ENCODE data around the gene MAP2K5. TPM values are rescaled to one million over a fixed set of nuclear protein-coding genes. Genes with fewer than 3 reads are reported as not detected.

MAP2K5 gene
- total and polyA plus RNA-seq, 10 of the 15 experiments (the other 5 are each of a cell fraction or from before 2014, with no cell fraction given): 1.3 to 19.4 (median 9.6) TPM

DNA sequence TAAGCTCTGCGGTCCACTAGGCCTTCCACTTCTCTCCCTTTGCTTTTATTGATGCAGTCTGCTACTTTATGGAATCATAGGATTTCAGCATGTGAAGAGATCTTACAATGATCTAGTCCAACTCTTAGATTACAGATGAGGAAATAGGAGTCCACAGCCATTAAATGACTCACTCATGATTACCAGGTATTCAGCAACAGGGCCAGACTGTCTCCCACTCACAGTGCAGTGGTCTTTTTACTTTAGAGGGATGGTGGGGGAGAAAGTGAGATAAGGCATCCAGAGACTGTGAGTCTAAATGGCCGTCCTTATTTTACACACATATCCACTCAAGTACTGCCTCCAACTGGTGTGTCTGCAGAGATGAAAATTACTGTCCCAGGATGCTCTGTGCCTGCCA, 194.3 kb downstream of the MAP2K5 start:
- ChIA-PET RAD21 (ENCODE audit: unreplicated experiment) (interaction anchor here (1.0 to 1.4 kb wide), 3 partner anchors 17 to 235 kb away, joined by 3 to 5 read pairs (median 4); no protein-coding TSS in a partner anchor), SMC1A (ENCODE audit: uncharacterized antibody, unreplicated experiment) (interaction anchor here (1.1 to 2.5 kb wide), 4 partner anchors 11 to 280 kb away, joined by 3 to 12 read pairs (median 4); no protein-coding TSS in a partner anchor), CTCF (interaction anchor here (0.6 to 1.8 kb wide), 5 partner anchors 26 to 236 kb away, joined by 3 to 5 read pairs (median 4); no protein-coding TSS in a partner anchor), POLR2A (no interaction called here)
- Histone ChIP-seq H2AFZ (ENCODE audit: control insufficient read depth, low read depth, low read length) (no peak overlapping the region), H3K36me3 (ENCODE audit: control insufficient read depth in 2 of 2, insufficient read depth in 2 of 2, low read length in 1 of 2) (no peaks in the 10 kb centered on the region; a peak in 1 of 4 replicates), H3K4me1 (ENCODE audit: control insufficient read depth, insufficient read depth, low read length) (peaks cover 8% of the 10 kb centered on the region), H3K79me2 (ENCODE audit: control insufficient read depth, insufficient read depth, low read length) (no peaks in the 10 kb centered on the region), H3K9me3 (replicated peaks; ENCODE audit: control insufficient read depth, insufficient read depth, low read length) (no peaks in the 10 kb centered on the region), H3K27ac (ENCODE audit: control insufficient read depth, insufficient read depth) (no peak overlapping the region), H3K27me3 (replicated peaks in 1 of 2; ENCODE audit: control insufficient read depth in 2 of 2, insufficient read depth in 2 of 2, low read length in 1 of 2) (no peaks in the 10 kb centered on the region), H3K4me2 (ENCODE audit: control insufficient read depth, insufficient read depth) (no peak overlapping the region), H3K9ac (ENCODE audit: control insufficient read depth, insufficient read depth, low read length) (no peak overlapping the region), H4K20me1 (ENCODE audit: control insufficient read depth, insufficient read depth) (no peaks in the 10 kb centered on the region), H3K4me3 (no peak overlapping the region)
- DNase-seq (ENCODE audit: low read depth, low spot score) (no peak), FAIRE-seq (no peak), ATAC-seq (no peak)
- WGBS (ENCODE audit: insufficient coverage, insufficient replicate concordance, low lambda C conversion rate, missing lambda C conversion rate): 47% methylated on average over 2 of the region's 2 CpGs
- no TSS peak for BruUV-seq (replicated peaks)
- TF ChIP-seq, protein P1, sequence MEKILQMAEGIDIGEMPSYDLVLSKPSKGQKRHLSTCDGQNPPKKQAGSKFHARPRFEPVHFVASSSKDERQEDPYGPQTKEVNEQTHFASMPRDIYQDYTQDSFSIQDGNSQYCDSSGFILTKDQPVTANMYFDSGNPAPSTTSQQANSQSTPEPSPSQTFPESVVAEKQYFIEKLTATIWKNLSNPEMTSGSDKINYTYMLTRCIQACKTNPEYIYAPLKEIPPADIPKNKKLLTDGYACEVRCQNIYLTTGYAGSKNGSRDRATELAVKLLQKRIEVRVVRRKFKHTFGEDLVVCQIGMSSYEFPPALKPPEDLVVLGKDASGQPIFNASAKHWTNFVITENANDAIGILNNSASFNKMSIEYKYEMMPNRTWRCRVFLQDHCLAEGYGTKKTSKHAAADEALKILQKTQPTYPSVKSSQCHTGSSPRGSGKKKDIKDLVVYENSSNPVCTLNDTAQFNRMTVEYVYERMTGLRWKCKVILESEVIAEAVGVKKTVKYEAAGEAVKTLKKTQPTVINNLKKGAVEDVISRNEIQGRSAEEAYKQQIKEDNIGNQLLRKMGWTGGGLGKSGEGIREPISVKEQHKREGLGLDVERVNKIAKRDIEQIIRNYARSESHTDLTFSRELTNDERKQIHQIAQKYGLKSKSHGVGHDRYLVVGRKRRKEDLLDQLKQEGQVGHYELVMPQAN (conservative IDR thresholded peaks at IDR 0.05): no peak
- TF ChIP-seq IKZF2 (IDR thresholded peaks at IDR 0.05) (no peak), SIX5 (IDR thresholded peaks at IDR 0.05; ENCODE audit: low read depth, low read length, severe bottlenecking) (no peak), MYC (IDR thresholded peaks at IDR 0.05; ENCODE audit: insufficient read depth, insufficient read length, insufficient replicate concordance, low read length, severe bottlenecking) (no peak)
- TF ChIP-seq, protein P2, sequence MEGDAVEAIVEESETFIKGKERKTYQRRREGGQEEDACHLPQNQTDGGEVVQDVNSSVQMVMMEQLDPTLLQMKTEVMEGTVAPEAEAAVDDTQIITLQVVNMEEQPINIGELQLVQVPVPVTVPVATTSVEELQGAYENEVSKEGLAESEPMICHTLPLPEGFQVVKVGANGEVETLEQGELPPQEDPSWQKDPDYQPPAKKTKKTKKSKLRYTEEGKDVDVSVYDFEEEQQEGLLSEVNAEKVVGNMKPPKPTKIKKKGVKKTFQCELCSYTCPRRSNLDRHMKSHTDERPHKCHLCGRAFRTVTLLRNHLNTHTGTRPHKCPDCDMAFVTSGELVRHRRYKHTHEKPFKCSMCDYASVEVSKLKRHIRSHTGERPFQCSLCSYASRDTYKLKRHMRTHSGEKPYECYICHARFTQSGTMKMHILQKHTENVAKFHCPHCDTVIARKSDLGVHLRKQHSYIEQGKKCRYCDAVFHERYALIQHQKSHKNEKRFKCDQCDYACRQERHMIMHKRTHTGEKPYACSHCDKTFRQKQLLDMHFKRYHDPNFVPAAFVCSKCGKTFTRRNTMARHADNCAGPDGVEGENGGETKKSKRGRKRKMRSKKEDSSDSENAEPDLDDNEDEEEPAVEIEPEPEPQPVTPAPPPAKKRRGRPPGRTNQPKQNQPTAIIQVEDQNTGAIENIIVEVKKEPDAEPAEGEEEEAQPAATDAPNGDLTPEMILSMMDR (IDR thresholded peaks at IDR 0.05 in 2 of 3, conservative IDR thresholded peaks at IDR 0.05 in 1 of 3; ENCODE audit: control insufficient read depth in 2 of 3, extremely low read depth in 1 of 3, insufficient read depth in 1 of 3, low read depth in 3 of 3, low read length in 3 of 3): no peak
- in situ Hi-C loops (cut with MboI) (no loop called here), intact Hi-C loops (cut with micrococcal nuclease; ENCODE audit: unreplicated experiment) (no loop called here)

All from GM12878 (cell line).